ENCODE data around the gene ESM1.
"Not testable (repeated sequence)": the region's sequence is repeated elsewhere in the genome, so short reads cannot be mapped to it uniquely, and the experiment has no call there.

The ESM1 gene

DNA sequence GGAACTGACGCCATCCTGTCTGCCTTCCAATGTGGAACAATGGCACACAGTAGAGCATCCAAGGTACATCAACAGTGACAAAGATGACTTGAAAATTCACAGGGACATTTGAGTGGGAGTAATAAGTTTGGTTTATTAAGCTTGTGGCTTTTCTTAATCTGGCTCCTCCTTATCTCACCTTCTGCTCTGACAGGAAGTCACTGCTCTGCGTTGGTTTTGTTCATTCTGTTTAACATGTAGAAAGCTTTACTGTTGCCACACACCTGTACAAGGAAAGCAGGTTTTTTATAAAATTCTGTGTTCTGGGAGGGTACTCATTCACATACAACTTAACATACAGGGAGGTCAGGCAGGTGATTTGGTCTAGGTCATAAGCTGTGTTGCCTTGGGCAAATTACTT is 37.1 kb upstream of the ESM1 start:
- no peak for TF ChIP-seq CTCF (IDR thresholded peaks at IDR 0.05; ENCODE audit: low read depth, low read length, missing control alignments)
- H3K4me3 ChIP-seq (ENCODE audit: low read depth, low read length), result no peak overlapping the region
- DNase-seq (ENCODE audit: low read depth), result no peak
- in situ Hi-C loops (cut with HindIII; ENCODE audit: low sequenced_read_pairs), result no loop called here

GRCh38 chr5:55021821-55022220 is 36.4 kb upstream of the ESM1 start:
- in situ Hi-C loops (cut with HindIII; ENCODE audit: low sequenced_read_pairs), result no loop called here
- DNase-seq (ENCODE audit: low read depth), result no peak
- TF ChIP-seq CTCF (IDR thresholded peaks at IDR 0.05; ENCODE audit: low read depth, low read length, missing control alignments), result no peak
- H3K4me3 ChIP-seq (ENCODE audit: low read depth, low read length), result no peak overlapping the region

GRCh38 chr5:55021410-55021809 is 36.0 kb upstream of the ESM1 start:
- no peak for DNase-seq (ENCODE audit: low read depth)
- H3K4me3 ChIP-seq (ENCODE audit: low read depth, low read length), result no peak overlapping the region
- in situ Hi-C loops (cut with HindIII; ENCODE audit: low sequenced_read_pairs), result no loop called here
- no peak for TF ChIP-seq CTCF (IDR thresholded peaks at IDR 0.05; ENCODE audit: low read depth, low read length, missing control alignments)

DNA sequence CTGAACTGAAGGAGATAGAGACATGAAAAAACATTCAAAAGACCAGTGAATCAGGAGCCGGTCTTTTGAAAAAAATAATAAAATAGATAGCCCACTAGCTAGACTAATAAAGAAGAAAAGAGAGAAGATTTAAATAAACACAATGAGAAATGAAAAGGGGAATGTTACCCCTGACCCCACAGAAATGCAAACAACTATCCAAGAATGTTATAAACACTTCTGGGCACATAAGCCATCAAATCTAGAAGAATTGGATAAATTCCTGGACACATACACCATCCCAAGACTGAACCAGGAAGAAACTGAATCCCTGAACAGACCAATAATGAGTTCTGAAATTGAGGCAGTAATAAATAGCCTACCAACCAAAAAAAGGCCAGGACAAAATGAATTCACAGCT is 24.8 kb upstream of the ESM1 start:
- in situ Hi-C loops (cut with HindIII; ENCODE audit: low sequenced_read_pairs); H3K4me3 ChIP-seq (ENCODE audit: low read depth, low read length): not testable (repeated sequence)

DNA sequence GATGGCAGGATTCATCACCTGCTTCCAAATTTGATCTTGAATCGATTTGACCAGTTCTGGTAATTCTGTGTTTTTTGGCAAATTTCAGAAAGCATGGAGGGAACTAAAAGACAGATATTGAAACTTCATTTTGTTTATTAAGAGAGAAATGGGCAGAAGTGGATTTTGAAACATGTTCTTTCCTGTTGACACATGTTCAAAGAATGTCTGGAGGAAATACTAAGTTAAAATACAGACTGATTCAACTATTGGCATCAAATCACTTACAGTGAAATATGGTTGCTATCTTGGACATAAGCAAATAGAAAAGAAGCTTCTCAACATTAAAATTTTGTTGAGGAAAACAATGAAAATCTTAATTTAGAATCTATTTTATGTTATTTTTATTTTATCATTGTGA is 19.3 kb upstream of the ESM1 start:
- no peak for DNase-seq (ENCODE audit: low read depth)
- in situ Hi-C loops (cut with HindIII; ENCODE audit: low sequenced_read_pairs), result no loop called here
- no peak overlapping the region for H3K4me3 ChIP-seq (ENCODE audit: low read depth, low read length)
- TF ChIP-seq CTCF (IDR thresholded peaks at IDR 0.05; ENCODE audit: low read depth, low read length, missing control alignments), result no peak

More for the DNA sequence above, 24.8 kb upstream of the ESM1 start:
- DNase-seq (ENCODE audit: low read depth), result not testable (repeated sequence)

DNA sequence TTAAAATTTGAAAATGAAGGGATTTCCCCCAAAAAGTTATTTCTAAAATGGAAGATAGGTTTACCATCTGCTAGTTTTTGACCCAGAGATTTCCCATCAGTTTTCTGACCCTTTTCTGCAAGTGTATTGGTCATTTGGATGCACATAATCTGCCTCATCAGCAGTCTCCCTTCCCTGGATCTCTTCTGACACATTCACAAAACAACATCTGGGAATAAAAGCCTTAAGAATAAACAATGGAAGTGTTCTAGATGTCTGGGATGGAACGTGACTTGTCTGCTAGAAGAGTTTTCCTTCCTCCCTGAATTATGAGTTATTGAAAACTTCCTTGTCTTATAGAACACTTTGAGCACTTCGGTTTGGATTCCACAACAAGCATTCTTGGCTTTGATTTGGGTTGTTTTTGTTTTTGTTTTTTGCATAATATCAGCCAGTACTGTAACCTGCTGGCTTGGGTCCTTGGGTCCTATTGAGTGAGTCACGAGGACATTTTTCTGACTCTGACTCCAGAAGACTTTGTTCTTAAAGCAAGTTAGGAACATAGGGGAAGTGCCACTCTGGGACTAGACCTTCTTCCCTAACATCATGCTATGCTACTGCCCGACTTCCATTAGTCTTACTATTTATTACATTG is 18.2 kb upstream of the ESM1 start:
- H3K4me3 ChIP-seq (ENCODE audit: low read depth, low read length), result no peak overlapping the region
- in situ Hi-C loops (cut with HindIII; ENCODE audit: low sequenced_read_pairs), result no loop called here
- no peak for TF ChIP-seq CTCF (IDR thresholded peaks at IDR 0.05; ENCODE audit: low read depth, low read length, missing control alignments)
- no peak for DNase-seq (ENCODE audit: low read depth)

DNA sequence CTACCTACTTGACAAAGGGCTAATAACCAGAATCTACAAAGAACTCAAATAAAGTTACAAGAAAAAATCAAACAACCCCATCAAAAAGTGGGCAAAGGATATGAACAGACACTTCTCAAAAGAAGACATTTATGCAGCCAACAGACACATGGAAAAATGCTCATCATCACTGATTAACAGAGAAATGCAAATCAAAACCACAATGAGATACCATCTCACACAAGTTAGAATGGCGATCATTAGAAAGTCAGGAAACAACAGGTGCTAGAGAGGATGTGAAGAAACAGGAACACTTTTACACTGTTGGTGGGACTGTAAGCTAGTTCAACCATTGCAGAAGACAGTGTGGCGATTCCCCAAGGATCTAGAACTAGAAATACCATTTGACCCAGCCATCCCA is 16.8 kb upstream of the ESM1 start:
- H3K4me3 ChIP-seq (ENCODE audit: low read depth, low read length); in situ Hi-C loops (cut with HindIII; ENCODE audit: low sequenced_read_pairs); DNase-seq (ENCODE audit: low read depth): not testable (repeated sequence)

GRCh38 chr5:54997081-54997480 is 11.7 kb upstream of the ESM1 start:
- DNase-seq (ENCODE audit: low read depth), result no peak
- in situ Hi-C loops (cut with HindIII; ENCODE audit: low sequenced_read_pairs), result no loop called here
- H3K4me3 ChIP-seq (ENCODE audit: low read depth, low read length), result no peak overlapping the region
- no peak for TF ChIP-seq CTCF (IDR thresholded peaks at IDR 0.05; ENCODE audit: low read depth, low read length, missing control alignments)
